GM19239 (cell line): ENCODE measurements around the gene SGTA.
"Not testable (repeated sequence)": the region's sequence is repeated elsewhere in the genome, so short reads cannot be mapped to it uniquely, and the experiment has no call there.

ENCODE experiments used
- DNase-seq: peaks from one replicate; pipeline ENCODE4 v3.0.0; 2011; ENCODE audit warnings: low spot score; ENCODE audit not compliant: insufficient read length
- FAIRE-seq: peaks from 2 replicates; lab custom pipeline; 2011; peaks lifted over from hg19 to GRCh38; lab: Jason Lieb, UNC

SGTA gene

DNA sequence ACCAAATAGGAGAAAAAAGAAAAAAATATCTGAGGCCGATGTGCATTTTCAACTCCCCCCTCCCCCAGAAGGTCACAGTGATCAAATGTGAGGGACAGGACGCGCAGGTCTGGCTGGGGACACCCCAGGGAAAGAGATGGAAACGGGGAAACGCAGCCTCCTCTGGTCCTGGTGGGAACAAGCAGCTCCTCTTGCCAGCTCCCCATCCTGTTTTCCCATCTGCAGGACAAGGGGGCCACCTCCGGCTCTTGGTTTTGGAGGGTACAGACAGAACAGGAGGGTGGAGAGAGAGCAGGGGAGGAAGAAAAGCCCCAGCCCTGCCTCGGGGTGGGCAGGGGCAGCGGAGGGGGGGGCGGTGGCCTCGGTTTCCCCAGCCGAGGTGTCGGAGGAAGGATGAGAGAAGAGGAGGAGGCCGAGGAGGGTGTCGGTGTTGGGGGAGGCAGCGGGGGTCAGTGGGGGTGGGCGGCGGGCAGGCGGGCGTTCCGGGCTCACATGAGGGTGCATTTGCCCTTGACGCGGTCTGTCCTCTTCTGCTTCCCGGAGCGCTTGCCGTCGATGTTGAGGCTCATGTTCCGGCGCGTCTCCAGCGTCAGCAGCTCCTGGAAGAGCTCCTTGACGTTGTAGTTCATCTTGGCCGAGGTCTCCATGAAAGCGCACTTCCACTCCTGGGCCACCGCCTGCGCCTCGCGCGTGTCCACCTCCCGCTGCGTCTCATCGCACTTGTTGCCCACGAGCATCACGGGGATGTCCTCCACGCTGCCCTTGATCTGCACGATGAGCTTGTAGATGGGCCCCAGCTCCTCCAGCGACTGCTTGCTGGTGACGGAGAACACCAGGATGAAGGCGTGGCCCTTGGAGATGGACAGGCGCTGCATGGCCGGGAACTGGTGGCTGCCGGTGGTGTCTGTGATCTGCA is 66.1 kb downstream of the SGTA start:
- DNase-seq (no peak), FAIRE-seq (no peak)

DNA sequence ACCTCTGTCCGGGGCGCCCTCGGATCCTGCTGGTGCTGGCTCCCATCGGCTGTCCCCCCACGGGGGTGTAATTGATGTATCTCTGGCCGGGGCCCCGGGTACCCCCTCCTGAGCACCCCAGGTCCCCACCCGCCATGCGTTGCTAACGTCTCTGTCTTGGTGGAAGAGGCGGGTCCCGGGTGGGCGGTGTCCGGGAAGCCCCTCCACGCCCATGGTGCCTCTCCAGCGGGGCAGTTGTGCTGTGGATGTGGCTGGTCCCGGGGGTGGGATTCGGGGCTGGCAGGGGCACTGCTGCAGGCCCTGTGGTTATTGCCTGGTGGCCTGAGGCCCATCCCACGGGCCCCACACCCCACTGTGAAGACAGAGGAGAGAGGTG is 66.8 kb downstream of the SGTA start:
- DNase-seq (no peak), FAIRE-seq (no peak)

DNA sequence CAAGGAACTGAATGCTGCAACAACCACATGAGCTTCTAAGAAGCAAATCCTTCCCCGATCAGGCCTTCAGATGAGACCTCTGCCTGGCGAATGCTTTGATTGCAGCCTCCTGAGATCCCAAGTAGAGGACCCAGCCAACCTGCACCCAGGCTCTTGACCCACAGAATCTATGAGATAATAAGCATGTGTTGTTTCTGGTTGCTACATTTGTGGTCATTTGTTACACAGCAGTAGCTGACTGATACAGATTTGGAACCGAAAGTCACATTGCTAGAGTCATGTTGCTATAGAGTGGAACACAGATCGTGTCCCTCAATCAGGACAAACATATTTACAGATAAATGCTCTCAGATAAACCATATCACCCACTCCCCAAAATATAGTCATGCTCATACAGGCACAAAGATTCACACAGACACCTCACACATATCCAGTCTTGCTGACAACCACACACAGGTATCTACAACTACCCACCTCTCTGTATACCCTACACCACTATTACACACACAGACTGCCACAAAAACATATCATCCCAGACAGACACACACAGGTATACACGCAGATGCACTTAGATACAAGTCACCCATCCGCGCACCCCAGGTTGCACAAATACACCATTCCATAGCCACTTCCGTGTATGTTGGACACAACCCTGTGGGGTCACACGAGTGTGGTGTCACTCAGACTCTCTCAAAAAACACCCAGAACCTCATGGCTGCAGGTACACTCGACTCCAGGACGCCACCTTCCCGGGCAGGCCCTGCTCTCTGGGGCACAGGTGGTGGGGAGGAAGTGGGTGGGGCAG is 67.4 kb downstream of the SGTA start:
- FAIRE-seq (no peak), DNase-seq (no peak)

DNA sequence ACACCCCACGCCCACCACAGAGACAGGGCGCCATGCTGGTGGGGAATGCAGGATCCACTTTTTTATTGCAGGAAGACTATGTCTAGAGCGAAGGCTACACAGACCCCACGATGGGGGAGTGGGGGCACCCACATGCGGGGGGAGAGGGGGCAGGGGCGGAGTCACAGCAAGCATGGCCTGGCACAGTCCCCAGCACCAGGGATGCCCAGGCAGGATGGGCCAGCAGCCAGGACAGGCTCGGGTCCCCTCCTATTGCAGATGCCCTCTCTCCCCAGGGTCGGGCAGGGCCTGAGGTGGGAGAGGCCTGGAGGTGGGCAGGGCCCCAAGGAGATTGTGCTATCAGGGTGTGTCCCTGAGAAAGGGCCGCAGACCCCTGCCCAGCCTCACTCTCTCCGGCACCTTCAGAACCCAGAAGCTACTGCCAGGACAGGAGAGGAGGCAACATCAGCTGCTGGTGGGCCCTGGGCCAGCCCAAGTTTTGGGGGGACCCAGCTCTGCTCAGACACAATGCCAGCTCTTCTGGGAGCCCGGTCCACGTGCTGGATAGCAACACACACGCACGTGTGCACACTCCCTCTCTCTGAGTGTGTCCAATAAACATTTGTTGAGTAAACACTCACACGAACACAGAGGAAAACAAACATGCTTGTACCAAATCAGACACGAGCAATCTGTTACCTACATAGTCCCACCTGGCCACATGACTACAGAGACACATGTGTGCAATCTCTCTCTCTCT is 68.4 kb downstream of the SGTA start:
- DNase-seq (no peak), FAIRE-seq (no peak)

DNA sequence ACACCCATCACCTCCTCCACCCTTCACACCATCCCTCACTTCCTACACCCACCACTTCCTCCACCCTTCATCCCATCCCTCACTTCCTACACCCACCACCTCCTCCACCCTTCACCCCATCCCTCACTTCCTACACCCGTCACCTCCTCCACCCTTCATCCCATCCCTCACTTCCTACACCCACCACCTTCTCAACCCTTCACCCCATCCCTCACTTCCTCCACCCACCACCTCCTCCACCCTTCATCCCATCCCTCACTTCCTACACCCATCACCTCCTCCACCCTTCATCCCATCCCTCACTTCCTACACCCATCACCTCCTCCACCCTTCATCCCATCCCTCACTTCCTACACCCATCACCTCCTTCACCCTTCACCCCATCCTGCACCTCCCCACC is 69.0 kb downstream of the SGTA start:
- not testable (repeated sequence) for DNase-seq, FAIRE-seq

DNA sequence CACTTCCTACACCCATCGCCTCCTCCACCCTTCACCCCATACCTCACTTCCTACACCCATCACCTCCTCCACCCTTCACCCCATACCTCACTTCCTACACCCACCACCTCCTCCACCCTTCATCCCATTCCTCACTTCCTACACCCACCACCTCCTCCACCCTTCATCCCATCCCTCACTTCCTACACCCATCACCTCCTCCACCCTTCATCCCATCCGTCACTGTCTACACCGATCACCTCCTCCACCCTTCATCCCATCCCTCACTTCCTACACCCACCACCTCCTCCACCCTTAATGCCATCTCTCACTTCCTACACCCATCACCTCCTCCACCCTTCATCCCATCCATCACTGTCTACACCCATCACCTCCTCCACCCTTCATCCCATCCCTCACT is 69.9 kb downstream of the SGTA start:
- not testable (repeated sequence) for FAIRE-seq, DNase-seq

DNA sequence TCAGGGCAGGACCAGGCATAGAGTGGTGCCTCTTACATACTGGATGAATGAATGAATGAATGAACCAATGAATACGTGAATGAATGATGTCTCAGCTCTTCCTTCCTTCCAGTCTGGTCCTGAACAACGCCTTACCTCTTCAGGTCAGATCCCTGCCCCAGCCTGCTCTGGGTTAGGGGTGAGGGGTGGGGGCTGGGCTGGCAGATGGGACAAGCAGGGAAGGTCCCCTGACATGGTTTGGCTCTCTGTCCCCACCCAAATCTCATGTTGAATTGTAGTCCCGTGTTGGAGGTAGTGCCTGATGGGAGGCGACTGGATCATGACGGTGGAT is 71.2 kb downstream of the SGTA start:
- DNase-seq (no peak), FAIRE-seq (no peak)

DNA sequence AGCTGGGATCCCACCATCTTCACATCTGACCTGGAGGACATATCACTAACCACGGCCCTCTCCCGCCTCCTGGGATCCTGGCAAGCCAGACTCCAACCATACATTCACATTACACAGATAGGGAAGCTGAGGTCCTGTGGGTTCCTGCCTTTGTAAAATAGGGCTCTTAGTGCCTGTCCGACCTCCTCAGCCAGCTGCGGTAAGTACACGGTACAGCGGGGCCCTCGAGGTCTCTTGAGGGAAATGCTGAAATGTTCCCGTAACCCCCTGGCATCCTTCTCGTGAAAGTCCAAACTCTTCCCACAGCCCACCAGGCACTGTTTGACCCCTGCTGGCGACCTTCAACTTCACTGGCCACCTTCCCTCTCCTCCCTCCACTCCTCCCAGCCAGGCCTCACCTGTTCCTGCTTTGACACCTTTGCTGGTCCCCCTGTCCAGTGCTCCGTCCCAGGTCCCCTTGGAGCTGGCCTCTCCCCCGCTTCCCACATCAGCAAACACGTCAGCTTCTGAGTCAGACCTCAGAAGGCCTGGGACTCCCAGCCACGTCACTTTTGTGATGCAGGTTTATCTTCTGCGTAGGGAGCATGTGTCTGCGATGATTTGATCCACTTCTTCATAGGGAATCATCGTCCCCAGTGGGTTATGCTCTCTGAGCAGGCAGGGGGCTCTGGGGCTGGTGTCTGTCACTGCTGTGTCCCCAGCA is 71.8 kb downstream of the SGTA start:
- FAIRE-seq = peak; percentile 73
- DNase-seq = no peak

DNA sequence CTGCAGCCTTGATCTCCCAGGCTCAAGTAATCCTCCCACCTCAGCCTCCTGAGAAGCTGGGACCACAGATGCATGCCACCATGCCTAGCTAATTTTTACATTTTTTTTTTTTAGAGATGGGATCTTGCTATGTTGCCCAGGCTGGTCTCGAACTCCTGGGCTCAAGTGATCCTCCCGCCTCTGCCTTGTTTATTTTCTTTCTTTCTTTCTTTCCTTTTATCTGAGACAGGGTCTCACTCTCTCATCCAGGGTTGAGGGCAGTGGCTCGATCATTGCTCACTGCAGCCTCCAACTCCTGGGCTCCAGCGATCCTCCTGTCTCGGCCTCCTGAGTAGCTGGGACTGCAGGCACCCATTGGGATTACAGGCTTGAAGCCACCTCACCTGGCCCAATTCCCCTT is 76.8 kb downstream of the SGTA start:
- DNase-seq (no peak), FAIRE-seq (no peak)
